SK-N-MC (cell line): Measurements from ENCODE around the gene PHTF1.

Experiments
- EZH2 ChIP-seq: fragments of 200-600 bp; sonication (generic); IDR thresholded peaks from one replicate; pipeline ENCODE4 v1.6.1; 2017; ENCODE audit warnings: antibody characterized with exemption
- FOXP2 ChIP-seq: optimal IDR thresholded peaks from 2 replicates; pipeline ENCODE3; 2011; ENCODE audit warnings: mild to moderate bottlenecking, moderate library complexity; ENCODE audit not compliant: insufficient read depth; ENCODE audit errors: extremely low read length, control extremely low read depth
- POLR2AphosphoS5 ChIP-seq: IDR thresholded peaks from 2 replicates; pipeline ENCODE4 v1.6.1; 2012; ENCODE audit warnings: mild to moderate bottlenecking, low read depth, low read length, borderline replicate concordance

DNA sequence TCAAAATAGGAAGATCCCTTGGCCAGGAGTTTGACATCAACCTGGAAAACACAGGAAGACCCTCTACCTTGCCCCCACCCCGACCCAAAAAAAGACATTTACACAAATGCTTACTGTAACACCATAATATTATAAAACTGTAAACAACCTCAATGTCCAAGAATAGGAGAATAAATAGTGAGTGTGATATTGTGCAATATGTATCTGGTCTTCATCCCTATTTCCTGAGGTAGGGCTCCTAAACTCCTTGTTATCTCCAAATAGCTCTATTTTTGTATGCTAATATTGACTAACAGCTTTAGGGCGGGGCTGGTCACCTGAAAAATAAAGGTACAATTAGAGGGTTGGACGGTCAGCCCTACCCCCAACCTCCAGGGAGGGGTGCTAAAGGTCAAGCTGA, 29.5 kb upstream of the PHTF1 start:
- no peak for TF ChIP-seq EZH2
- no peak for TF ChIP-seq POLR2AphosphoS5
- TF ChIP-seq FOXP2, result no peak
